MCF 10A (cell line): Measurements from ENCODE around the gene RCAN1. TPM values are rescaled to one million over a fixed set of nuclear protein-coding genes. Genes with fewer than 3 reads are reported as not detected.

Source experiments
- BruUV-seq: library from RNA; stranded (reverse); fragments of 400-500 nt; replicated peaks from 2 replicates; lab custom pipeline; 2021; lab: Mats Ljungman, UMichigan
- CTCF ChIA-PET: fragments of 300-600 bp; sonication (Branson Sonifier 250); formaldehyde crosslinking; extraction: SDS; loops from one replicate; lab custom pipeline; 2021; ENCODE audit warnings: antibody characterized with exemption, inconsistent platforms; lab: Yijun Ruan, JAX
- POLR2A ChIA-PET: fragments of 300-600, 350-650 bp; sonication (Branson Sonifier 250); formaldehyde crosslinking; extraction: SDS; loops from one replicate; lab custom pipeline; 2020; ENCODE audit warnings: antibody characterized with exemption, inconsistent platforms; lab: Yijun Ruan, JAX
- DNase-seq: peaks from one replicate; pipeline ENCODE4 v3.0.0-alpha.2; 2018; ENCODE audit not compliant: unreplicated experiment
- H3K27ac Mint-ChIP-seq: one replicate; pipeline ENCODE4 v1.8.0; 2022; ENCODE audit warnings: mild to moderate bottlenecking, low read depth, mixed read lengths; ENCODE audit not compliant: unreplicated experiment
- H3K27me3 Mint-ChIP-seq: one replicate; pipeline ENCODE4 v1.8.0; 2022; ENCODE audit warnings: mixed read lengths; ENCODE audit not compliant: insufficient read depth, unreplicated experiment
- H3K36me3 Mint-ChIP-seq: one replicate; pipeline ENCODE4 v1.8.0; 2022; ENCODE audit warnings: mild to moderate bottlenecking, moderate library complexity, mixed read lengths; ENCODE audit not compliant: insufficient read depth, unreplicated experiment
- H3K4me1 Mint-ChIP-seq: one replicate; pipeline ENCODE4 v1.8.0; 2022; ENCODE audit warnings: mixed read lengths; ENCODE audit not compliant: insufficient read depth, unreplicated experiment
- H3K4me3 Mint-ChIP-seq: one replicate; pipeline ENCODE4 v1.8.0; 2022; ENCODE audit warnings: mild to moderate bottlenecking, moderate library complexity, mixed read lengths; ENCODE audit not compliant: unreplicated experiment
- H3K9me3 Mint-ChIP-seq: one replicate; pipeline ENCODE4 v1.8.0; 2022; ENCODE audit warnings: mixed read lengths; ENCODE audit not compliant: unreplicated experiment
- CTCF ChIP-seq: fragments of 200-600 bp; IDR thresholded peaks from one replicate; pipeline ENCODE4 v1.8.0; 2022; ENCODE audit warnings: antibody characterized with exemption, mild to moderate bottlenecking; ENCODE audit not compliant: unreplicated experiment
- intact Hi-C: fragments of 100-400 bp; cut with micrococcal nuclease; formaldehyde crosslinking; loops from 2 replicates; pipeline ENCODE4 v1.14.1; 2022
- total RNA-seq: library from RNA; stranded (reverse); gene quantifications from 2 replicates; pipeline ENCODE4 v1.2.3, GENCODE V29; 2022

RCAN1 gene
- total RNA-seq, 1 experiment from 2014 or later, result 11.9 TPM

- no peak for DNase-seq
- peaks cover 5% of the 10 kb centered on the region for H3K36me3 Mint-ChIP-seq
- H3K9me3 Mint-ChIP-seq, result no peaks in the 10 kb centered on the region
- no peak overlapping the region for H3K4me3 Mint-ChIP-seq
- intact Hi-C loops, result no loop called here
- ChIA-PET CTCF (no interaction called here), POLR2A (no interaction called here)
- TF ChIP-seq CTCF, result no peak
- no peaks in the 10 kb centered on the region for H3K27me3 Mint-ChIP-seq
- H3K4me1 Mint-ChIP-seq, result no peaks in the 10 kb centered on the region
- no peak overlapping the region for H3K27ac Mint-ChIP-seq
- no TSS peak for BruUV-seq
These were observed 78.6 kb downstream of the RCAN1 start for GRCh38 chr21:34536311-34536710.

DNA sequence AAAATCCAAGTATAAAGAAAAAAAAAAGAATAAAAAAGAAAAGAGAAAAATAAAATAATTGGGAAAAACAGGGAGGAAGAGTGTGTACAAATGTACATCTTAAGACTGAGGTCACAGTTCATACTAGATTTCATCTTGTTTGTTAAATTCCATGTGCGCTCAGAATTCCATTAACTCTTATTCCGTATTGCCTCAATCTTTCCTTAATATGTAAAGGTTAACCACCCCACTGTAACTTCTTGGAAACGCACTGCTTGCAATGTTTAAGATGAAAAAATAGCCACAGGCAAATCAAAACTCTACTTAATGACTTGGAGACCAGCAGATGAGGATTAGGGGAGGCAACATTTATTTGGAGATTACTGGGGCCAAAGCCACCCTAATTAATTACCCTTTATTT is 79.0 kb downstream of the RCAN1 start:
- no peak for DNase-seq
- H3K4me1 Mint-ChIP-seq, result no peaks in the 10 kb centered on the region
- no peak overlapping the region for H3K27ac Mint-ChIP-seq
- no peak overlapping the region for H3K4me3 Mint-ChIP-seq
- no peaks in the 10 kb centered on the region for H3K27me3 Mint-ChIP-seq
- intact Hi-C loops, result no loop called here
- POLR2A ChIA-PET, result no interaction called here
- no TSS peak for BruUV-seq
- peaks cover 5% of the 10 kb centered on the region for H3K36me3 Mint-ChIP-seq
- CTCF ChIA-PET, result no interaction called here
- no peak for TF ChIP-seq CTCF
- no peaks in the 10 kb centered on the region for H3K9me3 Mint-ChIP-seq

DNA sequence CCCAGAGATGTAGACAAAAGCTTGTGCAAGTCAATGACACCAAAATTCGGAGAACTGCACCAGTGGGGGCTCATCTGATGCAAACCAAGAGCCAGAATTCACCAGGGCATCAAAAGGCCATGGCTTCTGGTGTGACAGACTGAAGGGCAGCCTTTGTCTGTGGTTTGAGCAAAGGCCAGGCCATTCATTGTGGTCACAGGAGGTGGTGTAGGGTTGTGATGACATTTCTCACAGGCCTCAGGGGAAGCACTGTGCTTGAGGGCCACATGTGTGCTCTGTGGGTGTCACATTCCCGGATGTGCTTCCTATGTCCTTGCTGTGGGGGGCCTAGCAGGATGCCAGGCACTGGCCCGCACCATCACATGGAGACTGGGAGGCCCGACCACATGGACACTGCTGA is 80.4 kb downstream of the RCAN1 start:
- no peak for DNase-seq
- Mint-ChIP-seq H3K4me3 (no peak overlapping the region), H3K4me1 (no peaks in the 10 kb centered on the region), H3K36me3 (peaks cover 5% of the 10 kb centered on the region), H3K27ac (no peak overlapping the region), H3K9me3 (no peaks in the 10 kb centered on the region), H3K27me3 (no peaks in the 10 kb centered on the region)
- POLR2A ChIA-PET, result no interaction called here
- CTCF ChIA-PET, result interaction anchor here (0.7 to 1.1 kb wide), 2 partner anchors 10 to 610 kb away, joined by 3 to 4 read pairs; no protein-coding TSS in a partner anchor
- no TSS peak for BruUV-seq
- no peak for TF ChIP-seq CTCF
- intact Hi-C loops, result no loop called here

DNA sequence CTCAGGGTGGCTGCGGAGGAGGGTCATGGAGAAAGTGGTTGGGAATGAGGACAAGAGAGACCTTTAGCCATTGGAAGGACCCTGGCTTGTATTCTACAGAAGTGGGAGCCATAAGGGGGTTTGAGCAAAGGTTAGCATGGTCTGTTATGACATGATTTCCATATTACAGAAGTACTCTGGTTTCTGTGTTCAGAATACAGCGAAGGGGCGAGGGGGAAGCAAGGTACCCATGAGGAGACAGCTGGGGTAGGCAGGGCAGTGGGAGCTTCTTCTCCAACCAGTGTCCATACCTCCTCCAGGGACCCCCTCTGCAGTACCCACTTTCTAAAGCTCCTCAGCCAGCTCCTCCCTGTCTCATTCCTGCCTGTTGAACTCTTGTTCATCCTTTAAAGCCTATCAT is 81.0 kb downstream of the RCAN1 start:
- ChIA-PET CTCF (interaction anchor here (0.7 to 1.1 kb wide), 3 partner anchors 10 to 1406 kb away, joined by 3 to 4 read pairs (median 3); no protein-coding TSS in a partner anchor), POLR2A (no interaction called here)
- no peak for TF ChIP-seq CTCF
- Mint-ChIP-seq H3K27ac (no peak overlapping the region), H3K9me3 (no peaks in the 10 kb centered on the region), H3K4me3 (no peak overlapping the region), H3K36me3 (peaks cover 5% of the 10 kb centered on the region), H3K4me1 (no peaks in the 10 kb centered on the region), H3K27me3 (no peaks in the 10 kb centered on the region)
- no TSS peak for BruUV-seq
- intact Hi-C loops, result no loop called here
- no peak for DNase-seq
